ENCODE data around the gene PBXIP1.

DNA sequence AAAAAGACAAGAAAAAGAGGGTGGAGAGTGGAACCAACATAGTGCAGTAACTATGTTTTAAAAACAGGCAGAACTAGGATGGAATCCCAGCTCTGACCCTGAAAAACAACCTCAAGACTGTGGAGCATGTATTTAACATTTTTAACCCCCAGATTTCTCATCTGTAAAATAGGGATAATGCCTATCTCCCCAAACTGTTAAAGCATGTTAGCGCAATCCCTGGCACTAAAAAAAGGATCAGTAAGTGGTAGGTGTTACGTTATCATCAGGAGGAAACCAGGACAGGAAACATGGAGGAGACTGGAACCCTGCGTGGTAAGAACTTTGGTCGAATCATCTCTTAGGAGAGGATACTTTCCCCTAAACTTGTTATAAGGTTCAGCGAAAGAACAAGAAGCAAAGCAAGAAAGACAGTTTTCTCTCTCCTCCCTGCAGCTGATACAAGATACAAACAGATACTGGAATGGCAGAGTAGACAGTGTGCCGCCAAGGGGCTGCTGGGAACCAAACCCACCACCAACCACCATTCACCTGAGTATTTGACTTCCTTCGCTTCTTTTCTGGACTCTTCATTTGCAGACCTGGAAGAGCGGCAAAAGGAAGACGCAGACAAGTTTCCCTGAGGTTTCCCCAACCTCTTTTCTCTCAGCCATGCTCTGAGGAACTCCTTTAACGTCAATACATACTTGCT is 4.7 kb upstream of the PBXIP1 start:
- TF ChIP-seq, protein P1, sequence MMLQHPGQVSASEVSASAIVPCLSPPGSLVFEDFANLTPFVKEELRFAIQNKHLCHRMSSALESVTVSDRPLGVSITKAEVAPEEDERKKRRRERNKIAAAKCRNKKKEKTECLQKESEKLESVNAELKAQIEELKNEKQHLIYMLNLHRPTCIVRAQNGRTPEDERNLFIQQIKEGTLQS (IDR thresholded peaks at IDR 0.05; ENCODE audit: borderline replicate concordance, extremely low read depth, low read depth, low read length) = no peak
- TF ChIP-seq USF1 (IDR thresholded peaks at IDR 0.05; ENCODE audit: borderline replicate concordance, extremely low read length, insufficient read depth, low read depth, low read length) = no peak
- no peak for TF ChIP-seq EZH2 (IDR thresholded peaks at IDR 0.05; ENCODE audit: borderline replicate concordance, control insufficient read depth, low read depth, low read length)
- no peak for TF ChIP-seq RFX5 (IDR thresholded peaks at IDR 0.05; ENCODE audit: low read depth, low read length)
- TF ChIP-seq TAF1 (IDR thresholded peaks at IDR 0.05; ENCODE audit: borderline replicate concordance, low read depth, low read length) = no peak
- TF ChIP-seq PAX8 (IDR thresholded peaks at IDR 0.05) = no peak
- TF ChIP-seq YY1 (IDR thresholded peaks at IDR 0.05; ENCODE audit: low read depth, low read length) = no peak
- no peak for TF ChIP-seq POLR2A (IDR thresholded peaks at IDR 0.05; ENCODE audit: low read depth, low read length)
- no peak for TF ChIP-seq ATF7 (IDR thresholded peaks at IDR 0.05; ENCODE audit: low read depth)
- no peak for TF ChIP-seq SIN3A (IDR thresholded peaks at IDR 0.05; ENCODE audit: low read depth, low read length)
- TF ChIP-seq CEBPB (IDR thresholded peaks at IDR 0.05; ENCODE audit: borderline replicate concordance in 1 of 2, low read depth in 2 of 2, low read length in 2 of 2) = no peak
- TF ChIP-seq REST (IDR thresholded peaks at IDR 0.05; ENCODE audit: low read depth, low read length) = no peak
